Retinal pigment epithelial cell (primary cell): ENCODE data around the gene RUNDC3A.

ENCODE experiments used
- DNase-seq: peaks from one replicate; pipeline ENCODE4 v3.0.0-alpha.2; 2010; ENCODE audit warnings: low read depth
- H3K4me3 ChIP-seq: 2 replicates; pipeline ENCODE4 v1.5.1; 2011; ENCODE audit warnings: mild to moderate bottlenecking, low read length, control low read depth, moderate library complexity
- TF ChIP-seq, protein P1 (sequence below): conservative IDR thresholded peaks from 2 replicates; pipeline ENCODE4 v1.5.1; 2011; ENCODE audit warnings: low read depth, low read length, control low read depth, inconsistent platforms

The RUNDC3A gene

DNA sequence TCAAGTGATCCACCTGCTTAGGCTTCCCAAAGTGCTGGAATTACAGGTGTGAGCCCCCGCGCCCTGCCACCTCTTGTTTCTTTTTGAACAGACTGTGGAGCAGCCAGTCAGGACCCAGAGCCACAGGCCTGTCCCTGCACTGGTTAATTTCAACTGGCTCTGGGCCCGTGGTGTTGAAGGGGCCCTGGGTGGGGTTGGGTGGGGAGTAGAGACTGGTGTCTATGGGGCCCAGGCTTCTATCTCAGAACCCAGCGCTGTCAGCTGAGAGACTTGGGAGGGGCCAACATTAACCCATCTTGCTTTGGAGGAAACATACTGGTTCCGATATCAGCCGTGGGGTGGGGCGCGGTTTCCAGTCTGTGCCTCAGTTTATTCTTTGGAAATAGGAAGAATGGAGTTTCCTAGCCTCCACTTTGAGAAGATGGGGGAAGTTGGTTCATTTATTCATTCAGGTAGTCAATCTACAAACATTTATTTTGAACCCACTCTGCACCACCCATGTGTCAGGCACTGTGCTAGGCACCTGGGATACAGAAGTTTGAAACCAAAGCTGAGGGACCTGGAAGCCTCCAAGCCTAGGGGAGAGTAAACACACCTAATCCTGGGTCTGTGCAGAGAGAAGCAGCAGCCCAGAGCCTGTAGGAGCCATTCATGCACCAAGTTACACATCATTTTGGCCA is 24.9 kb upstream of the RUNDC3A start:
- DNase-seq = no peak
- TF ChIP-seq, protein P1, sequence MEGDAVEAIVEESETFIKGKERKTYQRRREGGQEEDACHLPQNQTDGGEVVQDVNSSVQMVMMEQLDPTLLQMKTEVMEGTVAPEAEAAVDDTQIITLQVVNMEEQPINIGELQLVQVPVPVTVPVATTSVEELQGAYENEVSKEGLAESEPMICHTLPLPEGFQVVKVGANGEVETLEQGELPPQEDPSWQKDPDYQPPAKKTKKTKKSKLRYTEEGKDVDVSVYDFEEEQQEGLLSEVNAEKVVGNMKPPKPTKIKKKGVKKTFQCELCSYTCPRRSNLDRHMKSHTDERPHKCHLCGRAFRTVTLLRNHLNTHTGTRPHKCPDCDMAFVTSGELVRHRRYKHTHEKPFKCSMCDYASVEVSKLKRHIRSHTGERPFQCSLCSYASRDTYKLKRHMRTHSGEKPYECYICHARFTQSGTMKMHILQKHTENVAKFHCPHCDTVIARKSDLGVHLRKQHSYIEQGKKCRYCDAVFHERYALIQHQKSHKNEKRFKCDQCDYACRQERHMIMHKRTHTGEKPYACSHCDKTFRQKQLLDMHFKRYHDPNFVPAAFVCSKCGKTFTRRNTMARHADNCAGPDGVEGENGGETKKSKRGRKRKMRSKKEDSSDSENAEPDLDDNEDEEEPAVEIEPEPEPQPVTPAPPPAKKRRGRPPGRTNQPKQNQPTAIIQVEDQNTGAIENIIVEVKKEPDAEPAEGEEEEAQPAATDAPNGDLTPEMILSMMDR = no peak
- H3K4me3 ChIP-seq = no peak overlapping the region

DNA sequence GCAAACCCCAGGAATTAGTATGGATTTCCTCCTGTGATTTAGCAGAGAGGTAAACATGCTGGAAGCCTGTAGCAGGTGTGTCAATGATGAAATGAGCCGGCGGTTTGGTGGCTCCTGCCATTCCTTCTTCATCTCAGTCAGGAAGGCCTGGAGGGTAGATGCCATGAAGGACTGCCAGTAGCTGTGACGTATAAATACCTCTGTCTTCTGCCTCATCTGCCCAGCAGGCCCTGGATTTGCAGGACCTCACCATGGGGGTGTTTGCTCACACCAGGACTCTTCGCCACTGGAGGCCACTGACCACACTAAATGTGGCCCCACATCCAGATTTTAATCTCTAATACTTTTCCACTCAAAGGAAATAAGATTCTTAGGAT is 24.4 kb upstream of the RUNDC3A start:
- TF ChIP-seq, protein P1 = no peak
- no peak overlapping the region for H3K4me3 ChIP-seq
- no peak for DNase-seq

DNA sequence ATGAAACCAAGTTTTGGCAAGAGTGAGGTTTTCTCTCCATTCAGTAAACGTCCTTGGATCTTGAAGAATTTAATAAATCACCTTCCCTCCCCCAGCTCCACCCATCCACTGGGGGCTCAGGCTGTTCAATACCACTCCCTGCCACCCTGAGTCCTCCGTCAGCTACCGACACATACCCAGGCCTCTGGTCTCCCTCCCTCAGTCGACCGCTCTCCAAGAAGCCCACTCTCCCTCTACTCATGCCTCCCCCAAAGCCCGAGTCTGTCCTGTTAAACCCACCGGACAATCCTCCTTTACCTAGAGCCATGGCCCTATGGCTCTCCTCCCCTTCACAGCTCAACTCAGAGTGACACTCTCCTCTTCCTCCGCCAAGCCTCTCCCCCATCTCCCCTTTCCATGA is 20.8 kb upstream of the RUNDC3A start:
- no peak overlapping the region for H3K4me3 ChIP-seq
- TF ChIP-seq, protein P1 = no peak
- no peak for DNase-seq

- TF ChIP-seq, protein P1 = no peak
- H3K4me3 ChIP-seq = no peak overlapping the region
- DNase-seq = no peak
Measured at GRCh38 chr17:44293509-44294226, 14.7 kb upstream of the RUNDC3A start.

DNA sequence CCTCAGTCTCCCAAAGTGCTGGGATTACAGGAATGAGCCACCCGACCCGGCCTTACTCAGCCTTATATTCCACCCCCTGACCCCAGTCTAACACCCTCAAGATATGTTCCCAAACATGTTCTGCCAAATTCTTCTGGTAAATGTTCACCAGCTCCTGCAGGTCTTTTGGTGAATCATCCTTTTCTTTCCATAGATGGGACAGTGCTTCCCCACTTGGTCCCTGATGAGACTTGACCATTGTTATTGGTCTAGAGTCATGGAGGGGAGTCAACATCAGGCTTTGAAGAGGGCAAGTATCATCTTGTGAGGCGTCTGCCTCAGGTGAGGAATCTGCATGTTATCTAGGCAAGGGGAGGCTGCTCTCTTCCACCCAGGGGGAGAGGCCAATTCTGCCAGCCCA is 10.4 kb upstream of the RUNDC3A start:
- H3K4me3 ChIP-seq = no peak overlapping the region
- TF ChIP-seq, protein P1 = no peak
- DNase-seq = no peak

GRCh38 chr17:44304651-44305050 is 3.8 kb upstream of the RUNDC3A start:
- no peak for DNase-seq

More at GRCh38 chr17:44304651-44305050, 3.8 kb upstream of the RUNDC3A start:
- H3K4me3 ChIP-seq = no peak overlapping the region
- TF ChIP-seq, protein P1 = no peak
